Posterior vena cava (tissue), 2 donors: Measurements from ENCODE around the gene YAP1. TPM values are rescaled to one million over a fixed set of nuclear protein-coding genes. Genes with fewer than 3 reads are reported as not detected.

Source experiments
- total RNA-seq, 2 donors: library from RNA; stranded (reverse); fragmentation: NEBNext Ultra II Directional; extraction: Animal tissue kit (Norgen Biotek cat#: 25700); gene quantifications; one replicate each; pipeline ENCODE4 v1.2.1, GENCODE V29; 2021
- donor health status: DM: yes; HTN: yes; CAD: no.
- donor health status: DM: yes; HTN: yes; CAD: no.

Gene YAP1
- total RNA-seq, 2 donors from 2014 or later = 203 to 281 TPM

Other genes with a start within 250 kb of the YAP1 start
- gene CEP126, start 195.4 kb upstream of the YAP1 start, total RNA-seq = 1 to 10 TPM; 8.3 to 9.5 TPM
- gene ANGPTL5, start 193.9 kb upstream of the YAP1 start, total RNA-seq = 1 to 10 TPM; 1.1 to 6.8 TPM
- 1 to 10 TPM; 5.6 to 6.9 TPM for gene CFAP300, start 63.0 kb upstream of the YAP1 start, total RNA-seq
- gene BIRC3, start 207.0 kb downstream of the YAP1 start, total RNA-seq = 10 to 100 TPM; 11.4 to 37.0 TPM
- gene BIRC2, start 236.8 kb downstream of the YAP1 start, total RNA-seq = 10 to 100 TPM; 36.5 to 44.9 TPM